Activated naive CD4-positive, alpha-beta T cell treated with anti-CD3 and anti-CD28 coated beads, Interleukin-2, amount 10 ng/mL, durations not matched to agents 7 days and 5 days (primary cell): ENCODE measurements around the gene JAG2.

ENCODE experiments used
- CTCF ChIA-PET: fragments of 350-600 bp; sonication (Branson Sonifier 250); formaldehyde crosslinking; loops from one replicate; lab custom pipeline; 2021; ENCODE audit warnings: antibody characterized with exemption; lab: Charles Lee
- DNase-seq: peaks from one replicate; pipeline ENCODE4 v3.0.0-alpha.2; 2020
- H3K27ac Mint-ChIP-seq: one replicate; pipeline ENCODE4 v1.8.0; 2021; ENCODE audit warnings: mild to moderate bottlenecking, moderate library complexity, mixed read lengths
- H3K27me3 Mint-ChIP-seq: one replicate; pipeline ENCODE4 v1.8.0; 2021; ENCODE audit warnings: mild to moderate bottlenecking, mixed read lengths
- H3K36me3 Mint-ChIP-seq: one replicate; pipeline ENCODE4 v1.8.0; 2021; ENCODE audit warnings: mixed read lengths
- H3K4me1 Mint-ChIP-seq: one replicate; pipeline ENCODE4 v1.8.0; 2021; ENCODE audit warnings: mixed read lengths
- H3K4me3 Mint-ChIP-seq: one replicate; pipeline ENCODE4 v1.8.0; 2021; ENCODE audit warnings: mild to moderate bottlenecking, moderate library complexity, mixed read lengths
- H3K9me3 Mint-ChIP-seq: one replicate; pipeline ENCODE4 v1.8.0; 2021; ENCODE audit warnings: mixed read lengths

The JAG2 gene

DNA sequence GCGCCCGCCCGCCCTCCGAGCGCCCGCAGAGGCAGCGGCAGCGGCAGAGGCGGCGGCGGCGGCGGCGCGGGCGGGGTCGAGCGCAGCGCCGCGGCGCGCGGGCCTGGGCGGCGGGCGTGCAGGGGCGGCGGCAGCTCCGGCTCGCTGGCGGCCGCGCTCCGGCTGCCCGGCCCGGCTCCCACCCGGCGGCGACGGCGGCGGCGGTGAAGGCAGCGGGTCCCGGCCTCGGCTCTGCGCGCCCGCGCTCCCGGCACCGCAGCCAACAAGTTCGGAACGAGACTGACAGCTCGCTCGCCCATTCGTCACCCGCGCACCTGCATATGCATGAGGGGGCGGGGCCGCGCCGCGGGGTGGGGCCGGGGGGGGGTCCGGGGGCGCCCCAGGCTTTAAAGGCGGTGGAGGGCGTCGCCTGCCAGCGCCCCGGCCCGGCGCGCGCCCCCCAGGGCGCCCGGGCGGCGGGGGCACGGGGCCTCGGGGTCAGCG, at the start of gene JAG2:
JAG2 (minus strand) TSS at position 281 of the 483 bp plus-strand sequence. CDS start 356 bp downstream, outside the sequence.
- Mint-ChIP-seq H3K27ac (no peak within 1 kb of the TSS), H3K9me3 (no peaks in the 10 kb centered on the region), H3K4me1 (peaks cover 19% of the 10 kb centered on the region), H3K27me3 (peaks cover 84% of the 10 kb centered on the region), H3K4me3 (peak within 1 kb of the TSS; percentile 72), H3K36me3 (no peaks in the 10 kb centered on the region)
- DNase-seq: peak; percentile 76
- CTCF ChIA-PET: interaction anchor here (0.8 to 1.4 kb wide), 4 partner anchors 19 to 321 kb away, joined by 3 read pairs; no protein-coding TSS in a partner anchor

DNA sequence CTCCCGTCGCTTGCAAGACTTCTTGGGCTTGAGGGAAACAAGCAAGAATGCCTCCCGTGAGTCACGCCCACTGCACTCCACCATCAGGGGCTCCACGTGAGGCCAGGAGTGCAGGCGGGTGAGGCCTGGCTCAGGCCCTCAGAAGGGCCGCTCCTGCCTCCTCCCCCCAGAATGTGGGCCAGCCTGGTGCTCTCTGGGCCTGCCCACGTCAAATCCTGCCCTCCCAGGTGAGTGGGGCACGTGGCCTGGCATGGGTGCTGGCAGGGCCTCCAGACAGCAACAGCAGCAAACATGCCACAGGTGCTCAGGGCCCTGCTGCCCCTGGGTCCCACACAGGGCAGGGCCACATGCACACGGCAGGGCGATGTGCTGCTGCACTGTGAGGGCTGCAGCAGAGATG, 49.2 kb upstream of the JAG2 start:
- CTCF ChIA-PET: no interaction called here
- Mint-ChIP-seq H3K27ac (no peak overlapping the region), H3K36me3 (peaks cover 39% of the 10 kb centered on the region), H3K9me3 (peaks cover 12% of the 10 kb centered on the region), H3K4me1 (no peaks in the 10 kb centered on the region), H3K27me3 (no peaks in the 10 kb centered on the region), H3K4me3 (no peak overlapping the region)
- DNase-seq: no peak

DNA sequence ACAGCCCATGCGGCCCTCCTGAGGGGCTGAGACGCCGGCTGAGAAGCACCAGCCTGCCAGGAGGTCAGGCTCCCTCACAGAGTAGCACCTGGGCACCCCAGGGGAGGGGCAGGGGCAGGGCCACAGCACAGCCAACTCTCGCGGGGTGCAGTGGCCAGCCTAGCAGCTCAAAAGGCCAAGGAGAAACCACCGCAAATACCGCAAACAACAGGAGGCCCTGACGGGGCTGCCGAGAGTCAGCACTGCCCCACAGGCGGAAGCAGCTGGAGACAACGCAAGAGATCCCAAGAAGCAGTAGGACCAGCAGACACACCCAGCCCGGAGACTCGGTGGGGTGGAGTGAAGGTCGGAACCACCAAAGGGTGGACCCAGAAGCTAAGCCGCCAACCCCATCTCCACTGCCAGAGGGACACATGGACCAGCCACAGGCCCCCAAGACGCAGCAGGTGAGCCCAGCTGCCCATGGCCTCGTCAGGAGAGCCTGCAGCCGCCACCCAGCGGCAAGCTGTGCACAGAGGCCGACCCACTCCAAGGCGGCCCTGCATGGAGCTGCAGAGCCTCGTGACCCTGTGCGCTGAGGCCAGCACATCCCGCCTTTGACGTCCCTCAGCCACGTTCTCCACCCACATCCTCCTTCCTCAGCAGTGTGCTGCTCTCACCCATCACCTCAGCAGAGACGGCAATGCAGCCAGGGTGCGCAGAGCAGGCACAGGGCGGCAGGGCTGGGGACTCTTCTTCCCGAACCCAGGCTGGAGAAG, 48.1 kb upstream of the JAG2 start:
- H3K36me3 Mint-ChIP-seq: peaks cover 34% of the 10 kb centered on the region
- H3K27me3 Mint-ChIP-seq: no peaks in the 10 kb centered on the region
- peaks cover 12% of the 10 kb centered on the region for H3K9me3 Mint-ChIP-seq
- H3K4me3 Mint-ChIP-seq: no peak overlapping the region
- H3K27ac Mint-ChIP-seq: no peak overlapping the region
- H3K4me1 Mint-ChIP-seq: no peaks in the 10 kb centered on the region
- DNase-seq: no peak
- CTCF ChIA-PET: no interaction called here

DNA sequence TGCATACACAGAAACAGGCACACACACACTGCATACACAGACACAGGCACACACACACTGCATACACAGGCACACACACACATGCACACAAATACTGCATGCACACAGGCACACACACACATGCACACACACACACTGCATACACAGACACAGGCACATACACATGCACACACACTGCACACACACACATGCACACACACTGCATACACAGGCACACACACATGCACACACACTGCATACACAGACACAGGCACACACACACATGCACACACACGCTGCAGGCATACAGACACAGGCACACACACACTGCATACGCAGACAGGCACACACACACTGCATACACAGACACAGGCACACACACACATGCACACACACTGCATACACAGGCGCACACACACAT, 47.0 kb upstream of the JAG2 start:
- no peak overlapping the region for H3K4me3 Mint-ChIP-seq
- peak overlapping the region; percentile 39 for H3K27ac Mint-ChIP-seq
- no peak for DNase-seq
- H3K4me1 Mint-ChIP-seq: no peaks in the 10 kb centered on the region
- CTCF ChIA-PET: no interaction called here
- peaks cover 29% of the 10 kb centered on the region for H3K36me3 Mint-ChIP-seq
- peaks cover 12% of the 10 kb centered on the region for H3K9me3 Mint-ChIP-seq
- H3K27me3 Mint-ChIP-seq: no peaks in the 10 kb centered on the region

DNA sequence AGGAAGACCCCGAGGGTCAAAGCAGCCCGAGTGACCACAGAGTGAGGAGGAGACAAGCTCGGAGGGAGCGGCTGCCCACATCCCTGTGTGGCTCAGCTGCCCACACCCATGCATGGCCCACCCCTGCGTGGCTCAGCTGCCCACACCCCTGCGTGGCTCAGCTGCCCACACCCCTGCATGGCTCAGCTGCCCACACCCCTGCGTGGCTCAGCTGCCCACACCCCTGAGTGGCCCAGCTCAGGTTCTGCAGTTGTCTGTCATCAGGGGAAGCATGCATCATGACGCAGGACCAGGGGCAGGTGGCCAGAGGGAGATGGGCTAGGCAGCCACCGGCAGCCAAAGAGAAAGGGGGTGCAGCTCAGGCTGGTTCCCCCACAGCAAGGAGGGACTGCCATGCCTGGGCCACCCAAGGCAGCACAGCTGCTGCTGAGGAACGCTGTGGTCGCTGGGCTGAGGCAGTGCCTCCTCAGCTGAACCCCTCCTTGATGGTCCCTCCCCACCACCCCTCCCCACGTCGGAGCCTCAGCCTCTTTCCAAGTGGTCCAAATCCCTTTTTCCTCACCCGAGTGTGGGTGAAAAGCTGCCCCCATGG, 45.8 kb upstream of the JAG2 start:
- H3K4me1 Mint-ChIP-seq: no peaks in the 10 kb centered on the region
- peaks cover 12% of the 10 kb centered on the region for H3K9me3 Mint-ChIP-seq
- no peak for DNase-seq
- no peak overlapping the region for H3K4me3 Mint-ChIP-seq
- H3K27ac Mint-ChIP-seq: no peak overlapping the region
- H3K27me3 Mint-ChIP-seq: no peaks in the 10 kb centered on the region
- H3K36me3 Mint-ChIP-seq: peaks cover 27% of the 10 kb centered on the region
- CTCF ChIA-PET: no interaction called here

DNA sequence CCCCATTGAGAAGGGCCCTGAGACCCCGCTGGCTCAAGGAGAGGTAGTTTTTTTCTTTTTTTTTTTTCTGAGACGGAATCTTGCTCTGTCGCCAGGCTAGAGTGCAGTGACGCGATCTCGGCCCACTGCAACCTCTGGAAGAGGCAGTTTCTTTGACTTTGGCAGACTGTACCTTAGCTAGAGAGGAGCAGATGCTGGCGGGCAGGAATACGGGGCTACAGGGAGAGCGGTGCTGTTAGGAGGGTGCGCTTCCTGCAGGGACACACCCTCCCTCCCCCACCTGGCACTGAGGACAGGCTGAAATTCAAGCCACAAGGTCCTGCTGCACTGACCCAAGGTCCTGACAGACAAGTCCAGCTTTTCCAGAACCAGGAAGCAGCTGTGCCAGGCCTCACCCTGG, 44.8 kb upstream of the JAG2 start:
- Mint-ChIP-seq H3K27ac (no peak overlapping the region), H3K36me3 (peaks cover 25% of the 10 kb centered on the region)

DNA sequence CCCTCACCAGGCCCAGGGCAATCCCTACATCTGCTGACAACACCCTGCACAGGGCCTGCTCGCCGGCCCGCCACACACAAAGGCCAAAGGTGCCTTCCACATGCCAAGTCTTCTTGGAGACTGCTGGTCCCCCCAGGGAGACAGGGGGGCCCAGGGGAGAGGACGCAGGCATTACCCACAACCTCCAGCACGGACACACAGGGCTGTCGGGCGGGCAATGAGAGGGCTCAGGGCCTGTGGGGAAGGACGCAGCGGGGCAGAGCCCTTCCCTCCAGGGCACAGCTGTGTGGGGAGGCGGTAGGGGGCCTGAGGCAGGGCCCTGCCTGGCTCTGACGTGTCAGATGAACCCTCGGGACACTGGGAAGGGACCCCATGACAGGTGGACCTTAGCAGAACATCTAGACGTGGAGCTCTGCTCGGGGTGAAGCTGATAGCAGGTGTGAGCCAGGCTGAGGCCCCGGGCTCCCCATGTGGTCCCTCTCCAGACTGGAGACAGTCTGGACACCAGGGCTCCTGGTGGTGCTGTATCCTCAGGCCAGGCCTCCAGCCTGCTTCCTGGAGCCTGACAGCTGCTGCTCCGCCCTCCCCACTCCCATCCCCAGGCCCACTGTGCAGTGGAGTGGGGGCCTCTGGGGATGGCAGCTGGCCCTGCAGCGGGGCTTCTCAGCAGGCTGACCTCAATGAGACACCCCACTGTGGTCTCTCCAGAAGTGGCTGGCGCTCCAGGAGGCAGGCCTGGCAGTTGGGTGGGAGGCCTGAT, 44.1 kb upstream of the JAG2 start:
- CTCF ChIA-PET: interaction anchor here (1.0 kb wide), 1 partner anchor 12 kb away, joined by 3 read pairs; no protein-coding TSS in a partner anchor
- H3K4me3 Mint-ChIP-seq: no peak overlapping the region
- peaks cover 12% of the 10 kb centered on the region for H3K9me3 Mint-ChIP-seq
- no peaks in the 10 kb centered on the region for H3K27me3 Mint-ChIP-seq
- no peak overlapping the region for H3K27ac Mint-ChIP-seq
- DNase-seq: no peak
- peaks cover 22% of the 10 kb centered on the region for H3K36me3 Mint-ChIP-seq
- no peaks in the 10 kb centered on the region for H3K4me1 Mint-ChIP-seq

More for the DNA sequence above, 44.8 kb upstream of the JAG2 start:
- H3K4me3 Mint-ChIP-seq: no peak overlapping the region
- H3K9me3 Mint-ChIP-seq: peaks cover 12% of the 10 kb centered on the region
- CTCF ChIA-PET: interaction anchor here (1.0 kb wide), 1 partner anchor 13 kb away, joined by 3 read pairs; no protein-coding TSS in a partner anchor
- no peak for DNase-seq
- no peaks in the 10 kb centered on the region for H3K27me3 Mint-ChIP-seq
- no peaks in the 10 kb centered on the region for H3K4me1 Mint-ChIP-seq

DNA sequence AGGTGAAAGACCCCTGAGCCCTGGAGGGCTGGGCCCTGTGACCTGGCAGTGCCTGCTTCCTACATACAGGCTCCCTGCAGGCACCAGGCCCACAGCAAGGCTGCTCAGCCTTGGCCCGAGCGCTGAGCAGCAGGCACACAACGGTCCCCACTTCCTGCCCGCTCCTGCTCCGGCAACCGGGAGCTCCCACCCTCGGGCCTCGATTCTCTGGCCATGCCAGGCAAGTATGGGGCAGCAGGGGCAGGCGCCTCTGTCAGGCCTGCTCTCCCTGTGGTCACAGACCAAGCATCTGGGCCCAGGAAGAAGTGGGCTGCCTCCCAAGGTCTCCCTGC, 43.1 kb upstream of the JAG2 start:
- CTCF ChIA-PET: no interaction called here
- Mint-ChIP-seq H3K9me3 (peaks cover 12% of the 10 kb centered on the region), H3K4me1 (no peaks in the 10 kb centered on the region), H3K36me3 (peaks cover 19% of the 10 kb centered on the region), H3K27ac (peak overlapping the region; percentile 58), H3K4me3 (no peak overlapping the region), H3K27me3 (no peaks in the 10 kb centered on the region)
- no peak for DNase-seq

DNA sequence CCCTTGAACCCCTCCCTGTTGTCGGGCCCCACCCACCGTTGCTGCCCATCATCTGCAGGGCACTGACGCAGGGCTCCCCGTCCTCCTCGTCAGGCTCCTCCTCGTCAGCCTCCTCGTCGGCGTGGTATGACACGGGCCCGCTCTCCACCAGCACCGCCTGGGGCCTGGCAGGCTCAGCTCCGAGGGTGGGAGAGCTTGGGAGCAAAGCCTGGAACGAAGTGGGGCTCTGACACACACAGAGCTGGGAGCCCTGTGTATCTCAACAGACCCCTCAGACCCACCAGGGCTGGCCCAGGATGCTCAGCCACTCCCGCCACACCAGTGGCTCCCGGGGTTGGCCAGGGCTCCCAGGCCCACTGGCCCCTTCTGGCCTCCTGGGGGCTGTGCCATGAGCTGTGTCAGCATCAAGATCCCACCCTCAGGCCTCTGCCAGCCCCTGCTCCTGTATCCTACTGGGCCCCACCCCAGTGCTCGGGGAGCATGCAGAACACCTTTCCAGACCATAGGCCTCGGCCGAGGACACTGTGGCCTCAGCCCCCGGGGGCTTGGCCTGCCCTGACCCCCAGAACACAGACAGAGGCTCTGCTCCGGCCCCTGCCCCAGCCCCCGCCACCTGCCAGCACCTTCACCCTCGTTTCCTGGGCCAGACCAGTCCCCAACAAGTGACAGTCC, 42.6 kb upstream of the JAG2 start:
- Mint-ChIP-seq H3K9me3 (peaks cover 12% of the 10 kb centered on the region), H3K4me1 (no peaks in the 10 kb centered on the region), H3K36me3 (peaks cover 16% of the 10 kb centered on the region), H3K27ac (no peak overlapping the region), H3K27me3 (no peaks in the 10 kb centered on the region), H3K4me3 (no peak overlapping the region)
- CTCF ChIA-PET: no interaction called here
- DNase-seq: no peak

DNA sequence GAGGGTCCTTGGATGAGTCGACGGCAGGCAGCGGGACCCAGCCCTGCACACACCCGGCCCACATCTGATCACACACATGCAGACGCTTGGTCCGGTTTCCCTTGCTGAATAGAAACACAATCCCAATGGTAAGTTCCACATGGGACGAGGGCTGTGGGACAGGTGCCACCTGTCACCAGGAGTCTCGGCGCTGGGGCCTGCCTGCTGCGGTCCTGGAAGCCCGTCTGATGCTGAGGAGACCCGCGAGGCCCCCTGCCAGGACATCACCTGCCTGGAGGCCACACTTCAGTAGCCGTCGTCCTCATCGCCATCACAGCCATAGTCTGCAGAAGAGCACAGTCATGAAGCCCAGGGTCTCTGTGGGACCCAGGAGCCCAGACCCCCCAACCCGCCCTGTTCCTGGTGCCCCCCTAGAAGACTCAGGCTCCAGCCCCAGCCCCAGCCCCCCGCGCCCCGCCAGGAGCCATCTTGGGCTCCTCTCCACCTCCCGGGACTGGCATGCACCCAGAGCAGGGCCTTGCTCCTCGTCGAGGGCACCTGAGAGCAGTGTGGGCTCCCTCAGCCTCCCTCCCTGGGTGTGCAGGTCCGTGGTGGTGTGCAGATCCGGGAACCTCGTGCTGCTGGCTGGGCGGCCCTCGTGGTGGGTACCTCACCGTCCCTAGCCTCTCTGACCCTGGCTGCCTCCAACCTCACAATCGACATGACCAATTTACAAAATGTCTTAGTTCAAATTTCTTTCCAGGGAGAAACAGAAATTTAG, 41.9 kb upstream of the JAG2 start:
- Mint-ChIP-seq H3K27ac (no peak overlapping the region), H3K27me3 (peaks cover 4% of the 10 kb centered on the region), H3K36me3 (peaks cover 10% of the 10 kb centered on the region), H3K4me3 (no peak overlapping the region), H3K4me1 (no peaks in the 10 kb centered on the region), H3K9me3 (peaks cover 6% of the 10 kb centered on the region)
- DNase-seq: no peak
- CTCF ChIA-PET: interaction anchor here (1.1 kb wide), 1 partner anchor 142 kb away, joined by 3 read pairs; no protein-coding TSS in a partner anchor

DNA sequence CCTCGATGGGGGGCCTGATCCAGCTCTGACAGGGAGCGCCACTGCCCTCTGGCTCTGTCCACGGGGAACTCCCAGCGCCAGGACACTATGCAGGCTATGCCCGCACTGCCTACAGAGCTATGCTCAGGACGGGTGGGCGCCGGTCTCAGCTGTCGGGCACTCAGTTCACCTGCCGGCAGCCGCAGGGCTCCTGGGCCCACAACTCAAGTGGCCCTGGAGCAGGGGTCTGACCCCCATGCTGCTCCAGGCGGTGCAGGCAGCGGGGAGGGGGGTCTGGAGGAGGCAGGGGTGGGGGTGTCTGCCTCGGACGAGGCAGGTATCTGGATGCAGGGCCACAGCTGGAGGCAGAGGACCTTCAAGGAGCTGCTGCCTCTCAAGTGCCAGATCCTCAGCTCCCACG, 41.1 kb upstream of the JAG2 start:
- Mint-ChIP-seq H3K4me1 (no peaks in the 10 kb centered on the region), H3K27me3 (peaks cover 4% of the 10 kb centered on the region), H3K27ac (no peak overlapping the region), H3K36me3 (peaks cover 2% of the 10 kb centered on the region), H3K4me3 (no peak overlapping the region), H3K9me3 (no peaks in the 10 kb centered on the region)
- DNase-seq: no peak
- CTCF ChIA-PET: interaction anchor here (1.1 kb wide), 1 partner anchor 143 kb away, joined by 3 read pairs; no protein-coding TSS in a partner anchor

DNA sequence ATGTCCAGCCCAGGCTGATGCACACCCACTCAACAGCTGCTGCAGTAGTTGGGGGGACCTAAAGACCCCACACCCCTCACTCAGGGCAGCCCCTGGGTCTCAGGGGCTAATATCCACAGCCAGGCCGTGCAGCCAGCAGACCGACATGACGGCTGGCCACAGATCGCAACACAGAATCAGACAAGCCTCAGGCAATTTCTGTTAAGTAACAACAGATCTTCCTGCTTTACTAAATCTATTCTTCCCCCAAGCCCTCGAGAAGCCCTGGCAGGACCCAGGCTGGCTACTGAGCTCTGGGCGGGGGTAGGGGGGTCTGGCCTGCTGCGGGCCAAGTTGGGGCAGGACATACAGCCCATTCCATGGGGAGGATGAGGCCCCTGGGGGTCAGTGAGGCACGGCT, 40.5 kb upstream of the JAG2 start:
- no peaks in the 10 kb centered on the region for H3K9me3 Mint-ChIP-seq
- H3K36me3 Mint-ChIP-seq: peaks cover 2% of the 10 kb centered on the region
- no peak for DNase-seq
- H3K27me3 Mint-ChIP-seq: peaks cover 4% of the 10 kb centered on the region
- CTCF ChIA-PET: interaction anchor here (1.1 kb wide), 1 partner anchor 143 kb away, joined by 3 read pairs; no protein-coding TSS in a partner anchor
- no peak overlapping the region for H3K27ac Mint-ChIP-seq
- no peak overlapping the region for H3K4me3 Mint-ChIP-seq
- peaks cover 4% of the 10 kb centered on the region for H3K4me1 Mint-ChIP-seq

DNA sequence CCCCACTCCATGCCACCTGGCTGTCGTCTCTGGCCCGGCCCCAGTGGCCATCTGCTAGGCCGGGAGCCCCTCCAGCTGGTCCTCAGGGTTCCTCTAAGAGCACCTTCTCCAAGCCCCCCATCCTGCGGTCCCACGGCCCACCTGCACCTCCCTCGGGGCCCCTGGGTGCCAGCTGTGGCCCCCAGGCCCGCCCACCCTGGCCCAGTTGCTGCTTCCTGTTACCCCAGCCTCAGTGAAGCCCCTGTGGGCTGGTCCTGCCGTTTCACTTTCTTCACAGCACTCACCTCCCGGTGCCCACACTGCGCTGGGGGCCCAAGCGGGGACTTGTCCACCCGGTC, 40.1 kb upstream of the JAG2 start:
- Mint-ChIP-seq H3K4me1 (peaks cover 4% of the 10 kb centered on the region), H3K36me3 (peaks cover 2% of the 10 kb centered on the region), H3K27ac (no peak overlapping the region), H3K4me3 (no peak overlapping the region), H3K9me3 (no peaks in the 10 kb centered on the region), H3K27me3 (peaks cover 8% of the 10 kb centered on the region)
- CTCF ChIA-PET: no interaction called here
- DNase-seq: no peak
